ENCODE measurements around the gene NCAM2.

DNA sequence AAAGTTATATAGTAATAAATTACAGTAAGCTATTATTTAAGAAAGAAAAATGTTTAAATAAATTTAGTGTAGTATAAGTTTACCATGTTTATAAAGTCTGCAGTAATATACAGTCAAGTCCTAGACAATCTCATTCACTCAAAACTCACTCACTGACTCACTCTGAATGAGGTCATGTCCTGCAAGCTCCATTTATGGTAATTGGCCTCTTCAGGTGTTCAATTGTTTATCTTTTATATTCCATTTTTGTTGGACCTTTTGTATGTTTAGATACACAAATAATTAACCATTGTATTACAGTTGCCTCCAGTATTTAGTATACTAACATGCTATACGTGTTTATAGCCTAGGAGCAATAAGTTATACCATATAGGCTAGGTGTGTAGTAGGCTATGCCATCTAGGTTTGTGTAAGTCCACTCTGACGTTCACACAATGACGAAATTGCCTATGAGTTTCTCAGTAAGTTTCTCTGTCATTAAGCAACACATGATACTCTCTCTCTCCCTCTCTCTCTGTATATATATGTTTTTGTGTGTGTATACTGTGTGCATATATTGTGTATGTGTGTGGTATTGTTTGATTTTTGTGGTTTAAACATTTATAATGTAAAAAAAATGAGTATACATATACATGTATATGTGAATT lies 161.2 kb downstream of the NCAM2 start:
- TF ChIP-seq, protein P1, sequence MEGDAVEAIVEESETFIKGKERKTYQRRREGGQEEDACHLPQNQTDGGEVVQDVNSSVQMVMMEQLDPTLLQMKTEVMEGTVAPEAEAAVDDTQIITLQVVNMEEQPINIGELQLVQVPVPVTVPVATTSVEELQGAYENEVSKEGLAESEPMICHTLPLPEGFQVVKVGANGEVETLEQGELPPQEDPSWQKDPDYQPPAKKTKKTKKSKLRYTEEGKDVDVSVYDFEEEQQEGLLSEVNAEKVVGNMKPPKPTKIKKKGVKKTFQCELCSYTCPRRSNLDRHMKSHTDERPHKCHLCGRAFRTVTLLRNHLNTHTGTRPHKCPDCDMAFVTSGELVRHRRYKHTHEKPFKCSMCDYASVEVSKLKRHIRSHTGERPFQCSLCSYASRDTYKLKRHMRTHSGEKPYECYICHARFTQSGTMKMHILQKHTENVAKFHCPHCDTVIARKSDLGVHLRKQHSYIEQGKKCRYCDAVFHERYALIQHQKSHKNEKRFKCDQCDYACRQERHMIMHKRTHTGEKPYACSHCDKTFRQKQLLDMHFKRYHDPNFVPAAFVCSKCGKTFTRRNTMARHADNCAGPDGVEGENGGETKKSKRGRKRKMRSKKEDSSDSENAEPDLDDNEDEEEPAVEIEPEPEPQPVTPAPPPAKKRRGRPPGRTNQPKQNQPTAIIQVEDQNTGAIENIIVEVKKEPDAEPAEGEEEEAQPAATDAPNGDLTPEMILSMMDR (IDR thresholded peaks at IDR 0.05): no peak
- TF ChIP-seq EP300 (IDR thresholded peaks at IDR 0.05): no peak
- TF ChIP-seq POLR2A (IDR thresholded peaks at IDR 0.05): no peak
